Head of caudate nucleus (tissue), 42 donors: ENCODE data around the gene TTN.
A peak's percentile ranks its signal among the peaks of the same experiment; 100 is the strongest.

Experiments used
- DNase-seq, 42 donors: peaks; one replicate each; pipeline versions ENCODE4 v3.0.0 to v3.0.0-alpha.2; 2020 to 2021; ENCODE audit warnings: mixed read lengths in 7 of 42
- intact Hi-C: fragments of 100-400 bp; cut with DNase I; formaldehyde crosslinking; loops from one replicate; pipeline ENCODE4 v1.15.0; 2022

Gene TTN

DNA sequence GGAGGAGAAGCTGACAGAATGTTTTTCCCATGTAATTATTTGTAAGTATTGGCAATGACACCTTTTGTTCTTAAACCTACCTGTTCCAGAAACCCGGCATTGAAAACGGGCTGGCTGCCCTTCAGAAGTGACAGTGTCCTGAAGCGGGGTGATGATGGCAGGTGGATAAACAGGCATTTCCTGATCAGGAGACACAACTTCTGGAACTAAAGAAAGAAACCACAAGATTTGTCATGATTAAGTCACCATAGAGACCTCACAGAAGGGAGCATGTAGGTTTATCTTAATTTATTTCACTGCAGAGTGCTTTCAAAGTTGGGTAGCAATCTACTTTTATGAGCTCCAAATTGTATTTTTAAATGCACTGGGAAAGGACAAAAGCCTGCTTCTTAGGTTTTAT lies 43.1 kb downstream of the TTN start:
- intact Hi-C loops = no loop called here
- DNase-seq = no peak

DNA sequence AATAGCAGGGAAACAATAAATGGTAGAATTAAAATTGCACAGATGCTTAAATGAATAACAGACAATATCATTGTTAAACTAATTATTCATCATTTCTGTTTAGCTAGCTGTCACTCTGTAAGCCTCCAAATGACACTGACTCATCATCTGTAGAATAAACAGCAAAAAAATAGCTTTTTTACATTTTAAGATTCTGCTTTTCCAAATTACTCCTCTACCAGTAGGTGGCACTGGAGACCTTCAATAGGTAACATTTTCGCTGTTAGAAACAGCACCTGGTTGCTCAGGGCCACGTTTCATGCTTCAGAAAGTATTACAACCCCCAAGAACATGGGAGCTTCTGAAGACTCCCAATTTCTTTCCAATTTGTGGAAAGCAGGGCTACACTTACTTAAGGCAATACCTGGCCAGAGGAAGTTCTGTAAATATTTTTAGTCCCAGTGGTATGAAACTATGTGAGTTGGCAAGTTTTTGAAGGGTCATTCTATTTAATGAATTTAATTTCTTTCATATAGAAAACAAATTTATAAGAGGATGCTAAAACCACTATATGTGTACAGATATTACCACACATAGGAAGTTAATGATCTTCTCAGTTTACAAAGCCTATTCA lies 45.4 kb downstream of the TTN start:
- peak in 13 of 42 donors; percentile 9 to 50 (median 23) for DNase-seq
- intact Hi-C loops = no loop called here

DNA sequence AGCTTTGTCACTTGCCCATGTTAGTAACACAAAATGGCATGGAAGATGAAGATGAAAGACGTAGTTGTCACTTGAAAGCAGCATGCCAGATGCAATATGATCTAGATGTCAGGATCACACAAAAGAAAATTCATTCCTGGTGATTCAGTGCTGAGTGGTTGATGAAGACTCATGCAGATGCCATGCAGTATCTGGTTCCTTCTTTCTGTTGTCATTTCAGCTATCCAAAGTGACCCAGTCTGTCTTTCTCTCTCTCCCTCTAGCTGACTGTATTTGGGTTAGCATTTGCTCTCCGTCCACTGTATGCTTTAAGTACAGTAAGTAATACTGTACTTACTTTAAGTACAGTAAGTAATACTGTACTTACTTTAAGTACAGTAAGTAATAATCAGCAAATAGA lies 50.4 kb downstream of the TTN start:
- no peak for DNase-seq
- intact Hi-C loops = no loop called here

DNA sequence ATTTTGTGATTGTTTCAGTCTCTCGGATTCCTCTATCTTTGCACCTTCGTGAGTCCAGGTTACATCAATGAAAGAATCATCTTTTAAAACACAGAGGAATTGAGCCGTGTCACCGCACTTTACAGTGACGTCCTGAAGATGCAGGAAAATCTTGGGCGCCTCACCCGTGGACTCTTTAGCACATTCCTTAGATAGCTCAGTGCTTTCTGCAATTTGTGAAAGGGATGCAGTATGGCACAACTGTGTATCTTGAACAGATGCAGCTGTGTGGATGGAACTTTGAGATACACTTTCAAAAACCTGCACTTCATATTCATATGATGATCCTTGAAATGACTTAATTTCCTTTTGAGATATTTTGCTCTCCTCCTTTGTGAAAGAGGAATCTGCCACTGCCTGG lies 50.9 kb downstream of the TTN start:
- intact Hi-C loops = no loop called here
- DNase-seq = no peak

DNA sequence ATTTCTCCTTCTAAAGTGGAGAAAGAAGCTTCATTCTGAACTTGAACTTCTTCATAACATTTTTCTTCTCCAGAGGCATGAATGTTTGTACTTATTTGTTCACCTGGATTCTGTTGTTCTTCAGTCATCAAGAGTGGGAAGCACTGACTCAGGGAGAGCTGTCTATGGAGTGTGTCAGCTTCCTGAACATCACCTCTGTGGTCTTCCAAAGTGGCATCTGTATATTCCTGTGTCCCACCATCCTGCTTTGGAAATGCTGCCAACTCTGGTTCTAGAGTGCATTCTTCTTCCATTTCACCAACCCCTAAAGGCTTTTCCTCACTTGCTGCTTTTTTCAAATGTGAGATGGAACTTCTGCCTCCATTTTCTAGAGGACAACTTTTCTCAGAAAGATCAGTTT lies 59.5 kb downstream of the TTN start:
- intact Hi-C loops = no loop called here
- no peak for DNase-seq

DNA sequence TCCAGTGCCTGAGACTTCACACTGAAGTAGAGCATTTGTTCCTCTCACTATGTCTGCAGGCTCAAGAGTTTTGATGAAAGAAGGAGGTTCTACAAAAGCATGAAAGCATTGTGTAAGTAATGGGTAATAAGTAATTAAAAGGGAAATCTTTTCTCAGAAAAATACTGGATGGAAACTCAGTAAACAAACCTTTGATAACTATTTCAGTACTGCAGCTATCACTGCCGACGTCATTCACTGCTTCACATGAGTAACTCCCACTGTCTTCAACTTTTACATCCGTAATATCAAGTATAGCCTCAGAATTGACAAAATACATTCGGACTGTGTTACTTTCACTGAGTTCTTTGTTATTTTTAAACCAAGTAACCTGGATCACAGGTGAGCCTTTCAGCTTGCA lies 72.7 kb downstream of the TTN start:
- DNase-seq = no peak
- intact Hi-C loops = no loop called here

DNA sequence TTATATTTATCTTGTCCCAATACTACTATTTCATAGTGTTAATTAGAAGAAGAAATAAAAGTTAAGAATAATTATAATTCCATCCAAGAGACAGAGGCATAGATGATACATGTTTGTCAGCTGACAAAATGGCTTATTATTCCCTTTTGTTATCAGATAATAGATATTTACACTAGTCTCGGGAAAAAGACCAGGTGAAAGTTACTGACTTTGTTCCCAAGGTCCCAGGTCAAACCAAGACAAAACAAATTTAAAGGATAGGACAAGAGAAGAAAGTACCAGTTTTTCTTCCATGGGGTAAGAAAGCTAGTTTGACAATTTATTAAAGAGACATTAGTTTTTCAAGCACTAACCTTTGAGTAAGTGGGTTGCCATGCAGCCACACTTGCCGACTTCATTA lies 73.2 kb downstream of the TTN start:
- intact Hi-C loops = no loop called here
- no peak for DNase-seq

DNA sequence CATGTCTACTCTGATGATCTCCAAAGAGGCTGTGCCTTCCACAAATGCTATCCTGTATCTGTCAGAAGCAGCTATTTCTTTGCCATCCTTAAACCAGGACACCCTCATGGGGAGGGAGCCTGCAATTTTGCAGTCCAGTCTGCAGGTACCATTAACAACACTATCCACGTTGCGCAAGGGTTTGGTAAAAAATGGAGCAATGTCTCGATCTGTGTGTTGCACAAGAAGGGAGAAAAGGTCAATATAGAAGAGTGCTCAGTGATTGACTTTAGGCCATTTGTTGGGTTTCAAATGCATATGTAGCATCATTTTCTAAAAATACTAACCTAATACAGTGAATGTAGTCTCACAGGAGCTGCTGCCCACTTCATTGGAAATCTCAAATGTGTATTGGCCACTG lies 74.3 kb downstream of the TTN start:
- no peak for DNase-seq
- intact Hi-C loops = no loop called here

DNA sequence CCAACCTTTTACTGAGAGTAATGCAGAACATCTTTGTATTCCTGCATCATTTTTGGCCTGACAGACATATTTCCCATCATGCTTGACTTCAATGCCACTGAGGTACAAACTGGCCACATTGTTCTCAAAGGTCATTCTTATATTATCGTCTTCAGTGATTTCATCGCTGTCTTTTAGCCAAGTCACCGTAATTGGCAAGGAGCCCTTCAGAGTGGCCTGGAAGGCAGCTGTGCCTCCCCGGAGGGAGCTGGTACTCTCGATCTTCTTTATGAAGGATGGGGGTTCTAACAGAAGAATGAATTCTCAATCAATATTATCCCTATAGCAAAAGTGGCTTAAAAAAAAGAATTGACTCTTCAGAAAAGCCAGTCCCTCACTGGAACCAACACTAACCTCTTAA lies 75.9 kb downstream of the TTN start:
- no peak for DNase-seq
- intact Hi-C loops = no loop called here

DNA sequence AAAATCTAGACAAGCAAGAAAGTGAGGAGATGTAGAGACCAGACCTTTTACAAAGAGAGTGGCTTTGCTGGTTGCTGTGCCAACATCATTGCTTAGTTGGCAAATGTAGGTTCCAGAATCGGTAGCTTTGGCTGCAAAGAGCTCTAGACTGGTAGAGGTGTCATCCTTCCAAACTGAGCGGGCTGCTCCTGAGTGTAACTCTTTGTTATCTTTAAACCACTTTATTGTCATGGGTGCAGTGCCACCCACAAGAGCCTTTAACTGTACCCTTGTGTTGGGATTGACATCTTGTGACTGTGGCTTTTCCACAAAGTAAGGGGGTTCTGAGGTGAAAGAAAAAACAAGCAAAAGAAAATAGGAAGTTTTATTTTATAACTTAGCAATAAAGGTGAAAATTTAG lies 77.2 kb downstream of the TTN start:
- intact Hi-C loops = no loop called here
- no peak for DNase-seq

DNA sequence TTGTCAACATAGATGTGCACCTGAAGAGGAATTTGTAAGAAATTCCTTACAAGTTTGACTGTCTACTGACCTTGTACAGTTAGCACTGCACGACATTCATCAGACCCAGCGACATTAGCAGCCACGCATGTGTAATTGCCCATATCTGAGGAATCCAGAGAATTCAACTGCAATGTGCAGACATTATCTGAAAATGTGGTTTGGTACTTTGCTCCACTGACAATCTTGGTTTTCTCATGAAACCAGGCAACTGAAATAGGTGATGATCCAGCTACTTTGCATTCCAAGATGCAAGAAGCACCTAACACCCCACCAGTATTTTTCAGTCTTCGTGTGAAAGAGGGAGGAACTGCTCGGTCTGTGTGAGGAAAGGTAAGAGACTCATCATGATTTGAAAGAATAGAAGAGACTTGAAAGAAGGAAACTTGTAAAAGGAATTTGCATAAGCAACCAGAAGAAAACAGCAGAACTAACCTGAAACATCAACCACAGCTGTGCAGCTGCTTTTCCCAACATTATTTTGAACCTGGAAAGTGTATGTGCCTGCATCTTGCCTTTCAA lies 83.4 kb downstream of the TTN start:
- intact Hi-C loops = no loop called here

DNA sequence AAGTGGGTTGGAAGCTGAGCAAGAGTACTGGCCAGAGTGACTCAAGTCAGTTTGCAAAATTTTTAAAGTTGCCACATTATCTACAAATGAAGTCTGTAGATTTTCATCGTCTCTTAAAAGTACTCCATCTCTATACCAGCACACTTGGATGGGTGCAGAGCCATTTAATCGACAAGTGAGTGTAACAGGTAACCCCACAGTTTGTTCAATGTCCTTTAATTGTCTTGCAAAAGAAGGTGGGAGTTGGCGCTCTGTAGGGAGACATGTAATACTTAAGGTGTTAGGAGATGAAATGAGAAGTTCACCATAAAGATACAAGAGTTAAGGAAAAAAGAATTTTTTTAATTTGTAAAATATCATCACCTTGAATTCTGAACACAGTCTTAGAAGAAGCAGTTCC lies 84.9 kb downstream of the TTN start:
- intact Hi-C loops = no loop called here

More for the DNA sequence above, 83.4 kb downstream of the TTN start:
- DNase-seq = no peak

DNA sequence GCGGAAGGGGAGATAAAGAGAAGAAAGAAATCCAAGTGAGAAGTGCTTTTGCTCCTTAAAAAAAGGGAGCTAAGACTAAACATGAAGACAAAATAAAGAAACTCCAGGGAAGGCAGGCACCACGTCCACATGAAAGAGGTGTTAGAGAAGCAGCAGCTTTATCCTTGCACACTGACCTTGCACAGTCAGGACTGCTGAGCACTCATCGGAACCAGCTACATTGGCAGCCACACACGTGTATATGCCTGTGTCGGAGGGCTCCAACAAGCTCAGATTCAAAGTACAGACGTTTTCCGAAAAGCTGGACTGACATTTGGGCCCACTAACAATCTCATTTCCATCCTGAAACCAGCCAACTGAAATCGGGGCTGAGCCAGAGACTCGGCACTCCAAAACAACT lies 88.2 kb downstream of the TTN start:
- intact Hi-C loops = no loop called here
- no peak for DNase-seq

More for the DNA sequence above, 84.9 kb downstream of the TTN start:
- no peak for DNase-seq

DNA sequence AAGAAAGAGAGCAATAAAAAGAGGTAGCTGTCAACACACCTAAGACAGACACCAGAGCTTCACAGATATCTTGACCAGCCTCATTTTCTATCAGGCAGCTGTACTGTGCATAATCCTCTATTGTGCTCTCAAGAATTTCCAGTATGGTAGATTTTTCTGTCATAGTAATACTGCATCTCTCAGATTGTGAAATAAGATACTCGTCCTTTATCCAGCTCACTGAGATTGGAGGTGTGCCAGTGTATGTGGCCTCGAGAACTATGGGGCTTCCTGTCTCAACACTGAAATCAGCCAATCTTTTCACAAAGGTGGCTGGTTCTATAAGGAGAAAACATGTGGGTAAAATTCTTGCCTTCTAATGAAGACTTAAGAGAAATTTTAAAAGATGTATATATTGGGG lies 88.9 kb downstream of the TTN start:
- intact Hi-C loops = no loop called here
- DNase-seq = no peak

DNA sequence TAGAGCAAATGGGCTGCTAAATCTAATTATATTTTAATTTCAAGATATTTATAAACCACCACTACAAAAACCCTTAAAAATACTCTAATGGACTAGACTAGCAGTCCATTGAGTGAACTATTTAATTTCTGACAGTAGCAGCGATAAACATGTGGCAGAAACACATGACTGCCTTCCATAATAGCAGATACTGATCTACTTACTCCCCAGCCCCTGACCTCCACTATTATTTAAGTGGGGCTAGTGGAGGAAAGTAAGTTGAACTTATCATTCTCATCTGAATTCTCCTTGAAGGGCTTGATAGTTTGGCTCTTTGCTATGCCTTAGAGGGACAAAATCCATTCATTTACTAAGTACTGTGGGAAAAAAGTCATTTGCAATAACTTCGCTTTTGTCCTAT lies 90.8 kb downstream of the TTN start:
- intact Hi-C loops = no loop called here

DNA sequence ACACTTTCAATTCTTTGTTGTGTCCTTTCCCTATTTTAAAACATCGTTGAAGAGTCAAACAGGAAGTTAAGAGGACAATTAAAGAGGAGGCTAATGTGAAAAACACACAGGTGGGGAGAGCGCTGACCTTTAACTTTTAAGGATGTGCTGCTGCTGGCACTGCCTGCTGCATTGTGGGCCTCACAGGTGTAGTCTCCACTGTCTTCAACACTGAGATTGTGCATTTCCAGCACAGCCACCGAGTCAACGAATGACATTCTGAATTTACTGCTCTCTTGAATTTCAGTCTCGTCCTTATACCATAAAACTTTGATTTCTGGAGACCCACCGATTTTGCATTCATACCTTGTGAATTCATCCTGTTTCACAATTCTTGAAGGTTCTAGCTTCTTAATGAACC lies 91.9 kb downstream of the TTN start:
- intact Hi-C loops = no loop called here

More for the DNA sequence above, 90.8 kb downstream of the TTN start:
- no peak for DNase-seq

DNA sequence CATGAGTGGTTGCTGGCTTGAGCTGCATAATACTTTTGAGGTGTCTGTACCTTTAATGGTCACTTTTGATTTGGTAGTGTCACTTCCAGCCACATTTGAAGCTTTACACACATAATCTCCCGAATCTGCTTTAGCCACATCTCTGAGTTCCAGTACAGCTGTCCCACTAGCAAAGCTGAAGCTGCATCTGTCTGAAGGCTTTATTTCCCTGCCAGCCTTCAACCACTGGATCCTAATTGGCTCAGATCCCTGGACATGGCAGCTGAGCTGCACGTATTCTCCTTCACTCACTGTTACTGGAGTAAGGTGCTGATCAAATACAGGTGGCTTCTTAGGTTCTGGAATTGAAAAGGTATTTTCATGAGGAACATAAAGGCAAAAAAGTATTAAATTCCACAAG lies 99.7 kb downstream of the TTN start:
- DNase-seq = no peak
- intact Hi-C loops = no loop called here

More for the DNA sequence above, 91.9 kb downstream of the TTN start:
- no peak for DNase-seq

DNA sequence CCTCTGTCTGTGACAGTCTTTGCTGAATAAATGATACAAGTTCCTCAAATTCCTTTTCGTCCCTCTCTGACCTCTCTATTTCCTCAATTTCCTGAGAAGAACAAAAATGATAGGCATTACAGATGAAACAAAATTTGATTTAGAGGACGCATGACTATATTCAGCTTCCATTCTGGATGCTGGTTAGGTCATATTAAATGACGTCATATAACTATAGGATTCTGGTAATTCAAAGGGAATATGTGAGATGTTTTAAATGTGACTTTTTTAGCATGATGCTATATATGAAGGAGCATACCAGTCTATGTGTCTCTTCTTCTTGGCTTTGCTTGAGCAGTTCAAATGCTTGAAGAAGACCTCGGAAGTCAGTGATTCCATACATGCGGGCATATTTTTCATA lies 102.3 kb downstream of the TTN start:
- intact Hi-C loops = no loop called here
- DNase-seq = no peak

DNA sequence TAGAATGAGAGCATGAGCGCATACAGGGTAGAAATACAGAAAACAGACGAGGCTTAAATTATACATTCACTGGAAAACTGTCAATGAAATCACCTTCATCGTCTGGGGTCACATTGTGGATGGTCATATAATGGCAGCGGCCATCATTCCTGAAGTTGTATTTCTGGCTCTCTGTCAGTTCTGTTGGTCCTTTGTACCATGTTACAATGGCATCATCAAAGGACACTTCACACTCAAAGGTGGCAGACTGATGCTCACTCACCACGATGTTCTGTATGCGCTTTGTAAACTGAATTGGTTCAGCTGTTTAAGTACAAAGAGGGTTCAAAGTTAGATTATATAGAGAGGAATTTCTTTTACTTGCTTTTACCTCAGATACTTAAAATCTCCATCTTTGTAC lies 104.9 kb downstream of the TTN start:
- no peak for DNase-seq
- intact Hi-C loops = no loop called here

DNA sequence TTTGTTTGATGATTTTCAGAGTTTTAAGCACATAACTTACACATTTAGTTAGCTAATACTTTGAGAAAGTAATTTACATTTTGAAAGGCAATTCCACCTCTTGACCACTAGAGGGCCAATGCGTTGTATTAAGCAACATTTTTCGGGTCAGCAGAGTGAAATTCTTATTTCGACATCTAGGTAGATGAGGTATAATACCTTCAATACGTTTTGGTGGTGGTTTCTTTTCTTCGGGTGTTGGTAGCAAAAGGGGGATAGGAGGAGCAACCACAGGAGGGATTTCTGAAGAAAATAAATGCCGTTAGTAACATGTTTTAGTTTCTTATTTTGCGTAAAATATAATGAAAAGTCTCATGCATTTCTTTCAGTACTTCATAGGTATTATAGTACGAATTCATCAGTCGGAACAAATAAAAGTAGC lies 106.3 kb downstream of the TTN start:
- intact Hi-C loops = no loop called here
- no peak for DNase-seq

DNA sequence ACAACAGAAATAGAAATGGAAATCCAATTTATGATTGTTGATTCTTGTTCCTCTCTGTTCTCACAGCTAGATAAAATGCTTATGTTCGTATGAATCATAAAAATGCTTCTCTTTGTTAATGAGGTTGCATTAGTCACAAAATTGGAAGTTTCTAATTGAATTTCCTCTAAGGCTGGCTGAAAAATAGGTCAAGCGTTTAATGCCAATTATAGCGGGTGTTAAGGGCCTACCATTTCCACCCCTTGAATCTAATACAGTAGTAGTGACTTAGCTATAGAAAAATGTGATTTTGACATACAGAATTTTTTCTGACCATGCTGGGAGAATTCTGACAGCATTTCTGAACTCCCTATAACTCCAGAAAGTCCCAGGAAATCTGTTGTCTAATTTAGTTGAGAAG lies 107.1 kb downstream of the TTN start:
- intact Hi-C loops = no loop called here
- no peak for DNase-seq

DNA sequence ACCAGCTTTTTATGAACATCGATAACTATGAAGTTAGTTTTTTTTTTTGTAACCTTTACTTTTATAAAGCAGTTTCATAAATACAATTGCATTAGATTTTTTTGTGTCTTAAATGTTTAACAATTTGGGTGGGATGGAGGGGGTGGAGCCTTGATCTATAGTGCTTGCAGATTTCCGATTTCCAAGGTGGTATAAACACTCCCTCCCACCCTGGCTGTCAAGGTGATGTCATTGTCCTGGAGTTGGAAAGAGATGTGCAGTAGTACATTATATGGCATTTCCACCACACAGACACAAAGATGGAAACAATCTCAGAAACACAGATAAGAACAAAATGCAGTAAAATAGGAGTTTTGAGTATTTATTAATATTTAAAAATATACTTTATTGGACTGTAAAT lies 114.4 kb downstream of the TTN start:
- peak in 7 of 42 donors; percentile 1 to 41 (median 16) for DNase-seq
- intact Hi-C loops = no loop called here
